ENCODE data around the gene CEACAM4. TPM values are rescaled to one million over a fixed set of nuclear protein-coding genes. Genes with fewer than 3 reads are reported as not detected.

The CEACAM4 gene
- total and polyA plus RNA-seq, 2 of the 8 experiments (the other 6 are each of a cell fraction or from before 2014, with no cell fraction given): not detected

GRCh38 chr19:41607668-41608067 lies 19.2 kb downstream of the CEACAM4 start (continued):
- TF ChIP-seq CHD7 (IDR thresholded peaks at IDR 0.05; ENCODE audit: insufficient replicate concordance, low read length) (no peak), SIX5 (IDR thresholded peaks at IDR 0.05; ENCODE audit: low read depth, low read length) (no peak), SP4 (IDR thresholded peaks at IDR 0.05; ENCODE audit: low read length) (no peak), BRCA1 (IDR thresholded peaks at IDR 0.05; ENCODE audit: low read depth, low read length) (no peak), EP300 (IDR thresholded peaks at IDR 0.05; ENCODE audit: borderline replicate concordance in 1 of 2, low read depth in 2 of 2, low read length in 2 of 2) (no peak), CTCF (IDR thresholded peaks at IDR 0.05; ENCODE audit: control extremely low read depth in 1 of 3, insufficient read depth in 1 of 3, low read depth in 1 of 3, low read length in 3 of 3) (no peak), RNF2 (IDR thresholded peaks at IDR 0.05; ENCODE audit: borderline replicate concordance, low read depth, low read length, missing control alignments, poor library complexity, severe bottlenecking) (no peak), TBP (IDR thresholded peaks at IDR 0.05; ENCODE audit: low read depth, low read length) (no peak), GTF2F1 (IDR thresholded peaks at IDR 0.05; ENCODE audit: borderline replicate concordance, low read depth, low read length) (no peak)
